ENCODE results near the gene SPECC1L.

SPECC1L gene

GRCh38 chr22:24363243-24363642 is 92.6 kb downstream of the SPECC1L start:
- no peak for DNase-seq

GRCh38 chr22:24366701-24367100 is 96.1 kb downstream of the SPECC1L start:
- no peak for DNase-seq

- DNase-seq, result no peak
These were observed 97.2 kb downstream of the SPECC1L start for GRCh38 chr22:24367841-24368240.

- no peak for DNase-seq
These were observed 99.8 kb downstream of the SPECC1L start for GRCh38 chr22:24370401-24370800.

GRCh38 chr22:24376002-24376401 is 105.4 kb downstream of the SPECC1L start:
- DNase-seq, result no peak

GRCh38 chr22:24376586-24376985 is 106.0 kb downstream of the SPECC1L start:
- no peak for DNase-seq

GRCh38 chr22:24379536-24379935 is 108.9 kb downstream of the SPECC1L start:
- DNase-seq, result no peak

GRCh38 chr22:24380220-24380904 is 109.7 kb downstream of the SPECC1L start:
- no peak for DNase-seq

GRCh38 chr22:24380905-24381230 is 110.2 kb downstream of the SPECC1L start:
- no peak for DNase-seq

GRCh38 chr22:24383061-24383460 is 112.4 kb downstream of the SPECC1L start:
- no peak for DNase-seq

GRCh38 chr22:24384131-24384530 is 113.5 kb downstream of the SPECC1L start:
- no peak for DNase-seq

GRCh38 chr22:24386937-24387471 is 116.4 kb downstream of the SPECC1L start:
- DNase-seq, result no peak

GRCh38 chr22:24389680-24390079 is 119.0 kb downstream of the SPECC1L start:
- DNase-seq, result no peak

- DNase-seq, result no peak
These were observed 119.5 kb downstream of the SPECC1L start for GRCh38 chr22:24390156-24390555.

- DNase-seq, result no peak
These were observed 119.9 kb downstream of the SPECC1L start for GRCh38 chr22:24390576-24390975.

GRCh38 chr22:24391836-24392217 is 121.2 kb downstream of the SPECC1L start:
- no peak for DNase-seq

GRCh38 chr22:24392218-24392931 is 121.7 kb downstream of the SPECC1L start:
- DNase-seq, result no peak

GRCh38 chr22:24393012-24393559 is 122.5 kb downstream of the SPECC1L start:
- no peak for DNase-seq

- DNase-seq, result no peak
These were observed 123.2 kb downstream of the SPECC1L start for GRCh38 chr22:24393848-24394247.

- DNase-seq, result no peak
These were observed 123.6 kb downstream of the SPECC1L start for GRCh38 chr22:24394254-24394653.

- no peak for DNase-seq
These were observed 127.8 kb downstream of the SPECC1L start for GRCh38 chr22:24398409-24398808.

- DNase-seq, result no peak
These were observed 129.5 kb downstream of the SPECC1L start for GRCh38 chr22:24400034-24400725.
